HepG2 (cell line): ENCODE results near the gene CHN1. TPM values are rescaled to one million over a fixed set of nuclear protein-coding genes. Genes with fewer than 3 reads are reported as not detected.

Experiments used
- ARID3A ChIP-seq: IDR thresholded peaks from 2 replicates; pipeline ENCODE4 v1.6.1; 2012; ENCODE audit warnings: low read depth, low read length, improper control_type of control experiment
- ARID4A ChIP-seq: sonication (generic); formaldehyde crosslinking; IDR thresholded peaks from 2 replicates; pipeline ENCODE4 v1.5.0; 2020; ENCODE audit warnings: mild to moderate bottlenecking, missing genetic modification reagents, borderline replicate concordance
- ATRX ChIP-seq: sonication (generic); formaldehyde crosslinking; IDR thresholded peaks from 2 replicates; pipeline ENCODE4 v1.4.0; 2020; ENCODE audit warnings: missing genetic modification reagents, borderline replicate concordance
- HBP1 ChIP-seq: IDR thresholded peaks from 2 replicates; pipeline ENCODE4 v1.6.1; 2016; ENCODE audit warnings: low read depth, control low read depth
- KAT2B ChIP-seq: fragments of 150-350 bp; IDR thresholded peaks from 2 replicates; pipeline ENCODE4 v1.6.1; 2014; ENCODE audit warnings: low read depth, low read length, borderline replicate concordance
- MYC ChIP-seq: sonication (generic); formaldehyde crosslinking; IDR thresholded peaks from 2 replicates; pipeline ENCODE4 v1.9.0; 2021; ENCODE audit warnings: missing genetic modification reagents, borderline replicate concordance
- NR2F6 ChIP-seq, 2 experiments: IDR thresholded peaks; 2 replicates each; pipeline ENCODE4 v1.6.1; 2016; ENCODE audit warnings: antibody characterized with exemption in 1 of 2, mild to moderate bottlenecking in 1 of 2
- POGK ChIP-seq: sonication (generic); formaldehyde crosslinking; conservative IDR thresholded peaks from 2 replicates; pipeline ENCODE4 v1.8.0; 2022; ENCODE audit warnings: mild to moderate bottlenecking, moderate library complexity, missing genetic modification reagents
- THRA ChIP-seq: sonication (generic); formaldehyde crosslinking; IDR thresholded peaks from 2 replicates; pipeline ENCODE4 v1.4.0; 2020; ENCODE audit warnings: missing genetic modification reagents, borderline replicate concordance
- ZNF276 ChIP-seq: sonication (generic); formaldehyde crosslinking; IDR thresholded peaks from 2 replicates; pipeline ENCODE4 v1.4.0; 2020; ENCODE audit warnings: mild to moderate bottlenecking, low read depth, missing genetic modification reagents
- ZNF513 ChIP-seq: sonication (generic); formaldehyde crosslinking; conservative IDR thresholded peaks from 2 replicates; pipeline ENCODE4 v1.5.0; 2020; ENCODE audit warnings: missing genetic modification reagents
- ZNF564 ChIP-seq: sonication (generic); formaldehyde crosslinking; IDR thresholded peaks from 2 replicates; pipeline ENCODE4 v1.8.1; 2023; ENCODE audit warnings: mild to moderate bottlenecking, missing genetic modification reagents
- ZNF7 ChIP-seq: IDR thresholded peaks from 2 replicates; pipeline ENCODE4 v1.6.1; 2016; ENCODE audit warnings: missing biosample characterization, missing genetic modification reagents
- ZSCAN25 ChIP-seq: sonication (generic); formaldehyde crosslinking; IDR thresholded peaks from 2 replicates; pipeline ENCODE4 v1.8.0; 2022; ENCODE audit warnings: mild to moderate bottlenecking, missing genetic modification reagents
- ZSCAN30 ChIP-seq: sonication (generic); formaldehyde crosslinking; IDR thresholded peaks from 2 replicates; pipeline ENCODE4 v1.5.0; 2020; ENCODE audit warnings: mild to moderate bottlenecking, missing genetic modification reagents
- polyA plus RNA-seq, 8 experiments: library from polyadenylated mRNA; depleted of rRNA in 3 of 8; stranded (reverse) in 7 of 8; unstranded in 1 of 8; fragments of >200 nt; fragmentation: Illumina TruSeq in 4 of 8; extraction: Trizol in 4 of 8; gene quantifications; 2 replicates each; pipeline versions ENCODE4 v1.2.1 to v1.2.3, GENCODE V29; 2011 to 2016; ENCODE audit warnings: low read depth in 4 of 8, missing spikeins in 1 of 8, mixed read lengths in 1 of 8; ENCODE audit not compliant: insufficient read depth in 1 of 8
- total RNA-seq, 5 experiments: library from RNA; depleted of rRNA; stranded (reverse); fragments of >200 nt; fragmentation: Illumina TruSeq; extraction: Trizol; gene quantifications; 2 replicates each; pipeline ENCODE4 v1.2.3, GENCODE V29; 2016; ENCODE audit warnings: low read depth in 1 of 5

CHN1 gene
- total and polyA plus RNA-seq, 2 of the 13 experiments (the other 11 are each of a cell fraction or from before 2014, with no cell fraction given), result 2.8 to 3.5 TPM

GRCh38 chr2:175036582-175037018, 31.4 kb upstream of the CHN1 start (continued):
- TF ChIP-seq THRA (CRISPR knock-in tag) (peak; percentile 35; the same call in 1 of the 2 replicates), MYC (CRISPR knock-in tag) (no peak), ZSCAN25 (CRISPR knock-in tag) (no peak), NR2F6 (IDR thresholded peaks at IDR 0.05) (peak; percentile 100), NR2F6 (CRISPR knock-in tag; IDR thresholded peaks at IDR 0.05) (peak; percentile 99), ARID3A (peak; percentile 94), ZSCAN30 (CRISPR knock-in tag) (no peak), ATRX (CRISPR knock-in tag) (no peak), ARID4A (no peak), ZNF7 (CRISPR knock-in tag) (no peak), ZNF564 (CRISPR knock-in tag) (no peak), ZNF276 (CRISPR knock-in tag) (no peak), HBP1 (CRISPR knock-in tag) (no peak), KAT2B (no peak), ZNF513 (CRISPR knock-in tag) (no peak), POGK (CRISPR knock-in tag) (no peak)
